ENCODE results near the gene MRPS25.

GRCh38 chr3:15063238-15063637 is 1.9 kb downstream of the MRPS25 start:
- TF ChIP-seq REST (IDR thresholded peaks at IDR 0.05) (no peak), CTCF (IDR thresholded peaks at IDR 0.05) (no peak), TP53 (CRISPR knock-in tag; IDR thresholded peaks at IDR 0.05) (no peak), SMC3 (IDR thresholded peaks at IDR 0.05) (no peak), EP300 (IDR thresholded peaks at IDR 0.05) (no peak), POLR2A (IDR thresholded peaks at IDR 0.05; ENCODE audit: low read length) (no peak), MAFK (IDR thresholded peaks at IDR 0.05; ENCODE audit: partially characterized antibody) (no peak), CHD4 (IDR thresholded peaks at IDR 0.05; ENCODE audit: borderline replicate concordance) (no peak)
